Neutrophil (primary cell): ENCODE results near the gene HTR3D.
"Not testable (repeated sequence)": the region's sequence is repeated elsewhere in the genome, so short reads cannot be mapped to it uniquely, and the experiment has no call there.

Experiments used
- H3K27ac ChIP-seq: fragments of 200-600 bp; sonication (generic); 2 replicates; pipeline ENCODE4 v1.5.1; 2016; ENCODE audit warnings: mild to moderate bottlenecking, moderate library complexity
- H3K27me3 ChIP-seq: fragments of 200-600 bp; sonication (generic); 2 replicates; pipeline ENCODE4 v1.6.0; 2016; ENCODE audit warnings: mild to moderate bottlenecking
- H3K36me3 ChIP-seq: fragments of 200-600 bp; sonication (generic); 2 replicates; pipeline ENCODE4 v1.5.1; 2017
- H3K4me1 ChIP-seq, 2 experiments: fragments of 200-600 bp in 1 of 2; sonication (generic) in 1 of 2; 1 replicate in 1 of 2; 2 replicates in 1 of 2; pipeline versions ENCODE4 v1.5.1 to v1.6.1; 2013 to 2016; ENCODE audit warnings: low read depth in 1 of 2, low read length in 1 of 2, mild to moderate bottlenecking in 1 of 2, moderate library complexity in 1 of 2; ENCODE audit not compliant: control insufficient read depth in 1 of 2, insufficient read depth in 1 of 2
- H3K4me3 ChIP-seq, 2 experiments: fragments of 200-600 bp in 1 of 2; sonication (generic) in 1 of 2; 1 replicate in 1 of 2; 2 replicates in 1 of 2; pipeline ENCODE4 v1.5.1; 2013 to 2016; ENCODE audit warnings: low read depth in 1 of 2, low read length in 1 of 2, mild to moderate bottlenecking in 1 of 2, moderate library complexity in 1 of 2
- H3K9me3 ChIP-seq: fragments of 200-600 bp; sonication (generic); 2 replicates; pipeline ENCODE4 v1.5.1; 2016
- CTCF ChIP-seq: fragments of 200-600 bp; sonication (generic); IDR thresholded peaks from 2 replicates; pipeline ENCODE4 v1.5.1; 2016; ENCODE audit warnings: antibody characterized with exemption

The HTR3D gene

GRCh38 chr3:184017672-184018423 lies 13.7 kb upstream of the HTR3D start, which contains the start of gene ABCC5:
Gene ABCC5, minus strand, starts transcription at chr3:184017884. Its CDS starts 3,492 bp downstream, at chr3:184014392.
- peak; percentile 40 for TF ChIP-seq CTCF
- Histone ChIP-seq H3K4me1 (peaks cover 58 to 62% of the 10 kb centered on the region in 2 experiments), H3K27ac (peak within 1 kb of the TSS; percentile 85), H3K36me3 (peaks cover 14% of the 10 kb centered on the region), H3K4me3 (peak within 1 kb of the TSS; percentile 97 to 100), H3K9me3 (no peaks in the 10 kb centered on the region), H3K27me3 (no peaks in the 10 kb centered on the region)

- TF ChIP-seq CTCF = no peak
- peak overlapping the region; percentile 85 for H3K27ac ChIP-seq
- peaks cover 64 to 69% of the 10 kb centered on the region in 2 experiments for H3K4me1 ChIP-seq
- peak overlapping the region; percentile 97 to 100 for H3K4me3 ChIP-seq
- no peaks in the 10 kb centered on the region for H3K9me3 ChIP-seq
- peaks cover 7% of the 10 kb centered on the region for H3K36me3 ChIP-seq
- no peaks in the 10 kb centered on the region for H3K27me3 ChIP-seq
Measured at GRCh38 chr3:184018424-184018973, 13.0 kb upstream of the HTR3D start.

GRCh38 chr3:184022323-184022722 lies 9.2 kb upstream of the HTR3D start:
- H3K4me3 ChIP-seq = peak overlapping the region; percentile 46 to 50
- H3K27me3 ChIP-seq = no peaks in the 10 kb centered on the region
- no peaks in the 10 kb centered on the region for H3K36me3 ChIP-seq
- peaks cover 52 to 57% of the 10 kb centered on the region in 2 experiments for H3K4me1 ChIP-seq
- no peaks in the 10 kb centered on the region for H3K9me3 ChIP-seq
- H3K27ac ChIP-seq = peak overlapping the region; percentile 94
- TF ChIP-seq CTCF = no peak

GRCh38 chr3:184025256-184025655 lies 6.3 kb upstream of the HTR3D start:
- H3K27me3 ChIP-seq, H3K36me3 ChIP-seq, H3K4me3 ChIP-seq, H3K27ac ChIP-seq, H3K9me3 ChIP-seq: not testable (repeated sequence)
- H3K4me1 ChIP-seq = peaks cover 35 to 39% of the 10 kb centered on the region in 2 experiments

- not testable (repeated sequence) for H3K27ac ChIP-seq, H3K27me3 ChIP-seq, H3K36me3 ChIP-seq, H3K9me3 ChIP-seq, H3K4me3 ChIP-seq
- H3K4me1 ChIP-seq = peaks cover 14 to 22% of the 10 kb centered on the region in 2 experiments
Measured at GRCh38 chr3:184028275-184028890, 3.2 kb upstream of the HTR3D start.

GRCh38 chr3:184029443-184029842 lies 2.1 kb upstream of the HTR3D start:
- no peaks in the 10 kb centered on the region for H3K27me3 ChIP-seq
- H3K4me1 ChIP-seq = peaks cover 11 to 15% of the 10 kb centered on the region in 2 experiments
- no peak for TF ChIP-seq CTCF
- no peaks in the 10 kb centered on the region for H3K9me3 ChIP-seq
- H3K4me3 ChIP-seq = no peak overlapping the region
- no peaks in the 10 kb centered on the region for H3K36me3 ChIP-seq
- H3K27ac ChIP-seq = no peak overlapping the region
